GM12865 (cell line): ENCODE results near the gene NDUFS1.
"Not testable (repeated sequence)": the region's sequence is repeated elsewhere in the genome, so short reads cannot be mapped to it uniquely, and the experiment has no call there.

ENCODE experiments used
- DNase-seq: peaks from one replicate; pipeline ENCODE4 v3.0.0; 2010; ENCODE audit warnings: low read depth
- H3K4me3 ChIP-seq: 2 replicates; pipeline ENCODE4 v1.5.1; 2011; ENCODE audit warnings: mild to moderate bottlenecking, low read depth, low read length, control low read depth
- CTCF ChIP-seq: IDR thresholded peaks from 2 replicates; pipeline ENCODE4 v1.5.1; 2011; ENCODE audit warnings: low read length, control low read depth, low read depth, inconsistent platforms; ENCODE audit not compliant: insufficient read depth; ENCODE audit errors: missing control alignments

Gene NDUFS1

GRCh38 chr2:206198677-206199076, 39.4 kb upstream of the NDUFS1 start:
- no peak for TF ChIP-seq CTCF
- DNase-seq = no peak

GRCh38 chr2:206193671-206194357, 34.6 kb upstream of the NDUFS1 start:
- no peak for TF ChIP-seq CTCF
- no peak for DNase-seq
- H3K4me3 ChIP-seq = no peak overlapping the region

More at GRCh38 chr2:206198677-206199076, 39.4 kb upstream of the NDUFS1 start:
- H3K4me3 ChIP-seq = no peak overlapping the region

GRCh38 chr2:206192157-206192556, 32.9 kb upstream of the NDUFS1 start:
- no peak for TF ChIP-seq CTCF
- DNase-seq = no peak

GRCh38 chr2:206190689-206191088, 31.4 kb upstream of the NDUFS1 start:
- no peak for DNase-seq
- H3K4me3 ChIP-seq = no peak overlapping the region
- TF ChIP-seq CTCF = no peak

More at GRCh38 chr2:206192157-206192556, 32.9 kb upstream of the NDUFS1 start:
- H3K4me3 ChIP-seq = no peak overlapping the region

- no peak for DNase-seq
- no peak for TF ChIP-seq CTCF
- no peak overlapping the region for H3K4me3 ChIP-seq
Measured at GRCh38 chr2:206190111-206190510, 30.9 kb upstream of the NDUFS1 start.

GRCh38 chr2:206189691-206190090, 30.4 kb upstream of the NDUFS1 start:
- H3K4me3 ChIP-seq = no peak overlapping the region
- no peak for TF ChIP-seq CTCF
- no peak for DNase-seq

GRCh38 chr2:206181526-206181925, 22.3 kb upstream of the NDUFS1 start:
- H3K4me3 ChIP-seq, DNase-seq: not testable (repeated sequence)

GRCh38 chr2:206176901-206177300, 17.7 kb upstream of the NDUFS1 start:
- no peak for DNase-seq
- no peak overlapping the region for H3K4me3 ChIP-seq
- no peak for TF ChIP-seq CTCF
